GM19099 (cell line): ENCODE data around the gene NPAS2.

ENCODE experiments used
- POLR2A ChIP-seq: IDR thresholded peaks from 3 replicates; pipeline ENCODE4 v1.6.1; 2011; ENCODE audit warnings: low read depth; ENCODE audit not compliant: insufficient read length; ENCODE audit errors: extremely low read depth

NPAS2 gene

GRCh38 chr2:100887713-100888495 lies 68.0 kb downstream of the NPAS2 start:
- no peak for TF ChIP-seq POLR2A

GRCh38 chr2:100888601-100889000 lies 68.7 kb downstream of the NPAS2 start:
- TF ChIP-seq POLR2A = no peak

GRCh38 chr2:100889286-100889685 lies 69.3 kb downstream of the NPAS2 start:
- TF ChIP-seq POLR2A = no peak

GRCh38 chr2:100891906-100892642 lies 72.1 kb downstream of the NPAS2 start:
- TF ChIP-seq POLR2A = no peak

DNA sequence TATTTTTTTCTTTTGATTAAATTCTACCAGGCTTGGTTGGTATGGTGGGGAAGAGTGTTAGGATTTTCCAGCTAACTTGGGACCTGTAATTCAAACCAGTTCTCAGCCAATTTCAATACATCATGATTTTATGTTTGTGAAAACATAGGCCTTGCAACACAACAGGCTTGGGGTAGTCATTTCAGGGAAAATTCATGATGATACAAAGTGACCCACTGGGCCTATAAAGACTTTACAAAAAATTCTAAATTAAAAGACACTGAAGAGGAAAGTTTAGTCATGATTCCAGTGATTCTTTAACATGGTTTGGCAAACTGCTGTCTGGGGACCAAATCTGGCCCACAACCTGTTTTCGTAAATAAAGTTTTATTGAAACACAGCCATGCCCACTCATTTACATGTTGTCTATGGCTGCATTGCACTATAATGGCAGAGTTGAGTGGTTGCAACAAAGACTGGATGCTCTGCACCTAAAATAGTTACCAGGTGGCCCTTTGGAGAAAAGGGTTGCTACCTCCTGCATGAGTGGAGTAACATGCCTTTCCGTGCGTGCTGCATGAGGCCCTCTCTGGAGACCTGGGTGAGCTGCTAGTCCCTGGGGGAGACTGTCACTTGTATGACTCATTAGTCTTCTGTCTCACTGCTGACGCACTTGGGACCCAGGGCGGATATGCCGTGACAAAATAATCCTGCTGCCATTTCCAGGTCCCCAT lies 73.6 kb downstream of the NPAS2 start:
- TF ChIP-seq POLR2A = no peak

GRCh38 chr2:100894105-100894795 lies 74.3 kb downstream of the NPAS2 start:
- no peak for TF ChIP-seq POLR2A

- no peak for TF ChIP-seq POLR2A
Observed at GRCh38 chr2:100894796-100895156, 74.8 kb downstream of the NPAS2 start.

- TF ChIP-seq POLR2A = no peak
Observed at GRCh38 chr2:100895402-100895801, 75.5 kb downstream of the NPAS2 start.

GRCh38 chr2:100895934-100896685 lies 76.2 kb downstream of the NPAS2 start:
- TF ChIP-seq POLR2A = no peak

GRCh38 chr2:100898035-100898665 lies 78.2 kb downstream of the NPAS2 start:
- no peak for TF ChIP-seq POLR2A

DNA sequence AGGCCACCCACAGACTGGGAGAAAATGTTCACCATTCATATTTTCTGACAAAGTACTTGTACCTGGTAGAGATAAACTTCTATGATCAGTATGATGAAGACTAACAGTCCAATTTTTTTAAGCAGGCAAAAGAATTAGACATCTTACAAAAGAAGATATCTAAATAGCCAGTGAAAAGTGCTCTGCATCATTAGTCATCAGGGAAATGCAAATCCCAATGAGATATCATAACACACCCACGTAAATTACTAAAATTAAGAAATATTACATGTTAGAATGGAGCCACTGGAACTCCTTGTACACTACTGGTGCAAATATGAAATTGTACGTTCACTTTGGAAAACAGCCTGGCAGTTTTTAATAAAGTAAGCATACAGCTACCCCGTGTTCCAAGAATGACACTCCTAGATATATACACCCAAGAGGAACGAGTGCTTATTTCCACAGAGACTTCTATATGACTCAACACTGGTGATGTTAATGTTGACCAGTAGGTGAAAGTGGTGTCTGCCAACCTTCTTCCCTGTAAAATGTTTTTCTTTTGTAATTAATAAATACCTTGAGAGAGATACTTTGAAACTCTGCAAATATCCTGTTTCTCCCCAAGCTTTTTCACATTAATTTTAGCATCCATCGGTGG lies 80.3 kb downstream of the NPAS2 start:
- no peak for TF ChIP-seq POLR2A

- TF ChIP-seq POLR2A = no peak
Observed at GRCh38 chr2:100902817-100903405, 83.0 kb downstream of the NPAS2 start.
